Measurements from ENCODE around the gene C4orf50.

DNA sequence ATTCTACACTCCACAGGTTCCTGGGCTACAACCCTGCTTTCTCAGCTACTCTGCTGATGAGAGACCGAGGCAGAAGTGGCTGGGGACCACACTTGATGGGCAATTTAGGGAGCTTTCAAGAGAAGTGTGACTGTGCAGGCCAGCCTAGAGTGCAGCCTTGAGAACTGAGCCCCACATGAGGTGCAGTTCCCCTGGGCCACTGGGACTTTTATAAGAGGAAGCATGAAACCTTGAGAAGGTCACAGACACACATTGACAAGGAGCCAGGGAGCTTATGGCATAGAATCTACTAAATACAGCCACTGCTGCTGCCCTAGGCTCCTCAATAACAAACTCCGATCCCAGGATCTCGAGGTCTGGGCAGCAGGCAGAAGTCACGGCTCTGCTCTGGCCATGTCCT is 13.1 kb downstream of the C4orf50 start:
- TF ChIP-seq, protein P1, sequence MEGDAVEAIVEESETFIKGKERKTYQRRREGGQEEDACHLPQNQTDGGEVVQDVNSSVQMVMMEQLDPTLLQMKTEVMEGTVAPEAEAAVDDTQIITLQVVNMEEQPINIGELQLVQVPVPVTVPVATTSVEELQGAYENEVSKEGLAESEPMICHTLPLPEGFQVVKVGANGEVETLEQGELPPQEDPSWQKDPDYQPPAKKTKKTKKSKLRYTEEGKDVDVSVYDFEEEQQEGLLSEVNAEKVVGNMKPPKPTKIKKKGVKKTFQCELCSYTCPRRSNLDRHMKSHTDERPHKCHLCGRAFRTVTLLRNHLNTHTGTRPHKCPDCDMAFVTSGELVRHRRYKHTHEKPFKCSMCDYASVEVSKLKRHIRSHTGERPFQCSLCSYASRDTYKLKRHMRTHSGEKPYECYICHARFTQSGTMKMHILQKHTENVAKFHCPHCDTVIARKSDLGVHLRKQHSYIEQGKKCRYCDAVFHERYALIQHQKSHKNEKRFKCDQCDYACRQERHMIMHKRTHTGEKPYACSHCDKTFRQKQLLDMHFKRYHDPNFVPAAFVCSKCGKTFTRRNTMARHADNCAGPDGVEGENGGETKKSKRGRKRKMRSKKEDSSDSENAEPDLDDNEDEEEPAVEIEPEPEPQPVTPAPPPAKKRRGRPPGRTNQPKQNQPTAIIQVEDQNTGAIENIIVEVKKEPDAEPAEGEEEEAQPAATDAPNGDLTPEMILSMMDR (IDR thresholded peaks at IDR 0.05), result no peak
- TF ChIP-seq EZH2 (IDR thresholded peaks at IDR 0.05; ENCODE audit: borderline replicate concordance, insufficient read depth, low read depth, low read length, poor library complexity, severe bottlenecking), result no peak
